ENCODE results near the gene FAM110A. TPM values are rescaled to one million over a fixed set of nuclear protein-coding genes. Genes with fewer than 3 reads are reported as not detected.

FAM110A gene
- total RNA-seq, 2 donors from 2014 or later = 7.0 to 8.2 TPM

DNA sequence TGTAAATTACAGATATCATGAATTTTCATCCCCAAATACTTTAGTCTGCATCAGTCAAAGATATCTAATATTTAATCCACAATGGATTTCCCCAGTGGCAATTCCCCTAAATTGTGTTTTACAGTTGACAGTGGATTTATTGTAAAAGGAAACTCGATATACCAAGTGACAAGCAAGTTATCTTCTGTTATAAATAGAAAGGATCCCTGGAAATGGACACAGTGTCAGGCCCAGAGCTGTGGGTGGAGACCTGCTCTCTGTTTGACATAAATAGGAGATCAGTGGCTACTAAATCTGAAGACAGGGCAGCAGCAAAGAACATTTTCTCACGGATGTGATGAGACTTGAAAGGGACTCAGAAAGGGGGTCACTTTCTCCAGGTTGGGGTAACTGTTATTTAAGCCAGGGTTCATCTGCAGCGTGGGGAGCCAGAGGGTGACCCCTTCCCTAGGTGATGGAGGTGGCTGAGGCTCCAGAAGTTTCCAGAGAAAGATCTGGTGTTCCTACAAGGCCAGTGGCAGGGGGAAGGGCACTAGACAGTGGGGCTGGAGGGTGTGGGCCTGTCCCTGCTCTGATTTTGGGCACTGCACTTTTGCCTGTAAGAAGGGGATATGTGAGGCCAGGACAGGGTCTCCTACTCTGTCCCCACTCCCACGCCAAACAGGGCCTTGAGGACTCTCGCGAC is 12.3 kb upstream of the FAM110A start:
- intact Hi-C loops (cut with DNase I) = no loop called here
- H3K27ac ChIP-seq = no peak overlapping the region
- no peaks in the 10 kb centered on the region for H3K9me3 ChIP-seq
- H3K4me3 ChIP-seq = no peak overlapping the region
- DNase-seq (no peak), ATAC-seq (no peak)
- no peaks in the 10 kb centered on the region for H3K27me3 ChIP-seq
- H3K4me1 ChIP-seq = no peaks in the 10 kb centered on the region
- TF ChIP-seq POLR2A (IDR thresholded peaks at IDR 0.05) = no peak
- TF ChIP-seq, protein P1, sequence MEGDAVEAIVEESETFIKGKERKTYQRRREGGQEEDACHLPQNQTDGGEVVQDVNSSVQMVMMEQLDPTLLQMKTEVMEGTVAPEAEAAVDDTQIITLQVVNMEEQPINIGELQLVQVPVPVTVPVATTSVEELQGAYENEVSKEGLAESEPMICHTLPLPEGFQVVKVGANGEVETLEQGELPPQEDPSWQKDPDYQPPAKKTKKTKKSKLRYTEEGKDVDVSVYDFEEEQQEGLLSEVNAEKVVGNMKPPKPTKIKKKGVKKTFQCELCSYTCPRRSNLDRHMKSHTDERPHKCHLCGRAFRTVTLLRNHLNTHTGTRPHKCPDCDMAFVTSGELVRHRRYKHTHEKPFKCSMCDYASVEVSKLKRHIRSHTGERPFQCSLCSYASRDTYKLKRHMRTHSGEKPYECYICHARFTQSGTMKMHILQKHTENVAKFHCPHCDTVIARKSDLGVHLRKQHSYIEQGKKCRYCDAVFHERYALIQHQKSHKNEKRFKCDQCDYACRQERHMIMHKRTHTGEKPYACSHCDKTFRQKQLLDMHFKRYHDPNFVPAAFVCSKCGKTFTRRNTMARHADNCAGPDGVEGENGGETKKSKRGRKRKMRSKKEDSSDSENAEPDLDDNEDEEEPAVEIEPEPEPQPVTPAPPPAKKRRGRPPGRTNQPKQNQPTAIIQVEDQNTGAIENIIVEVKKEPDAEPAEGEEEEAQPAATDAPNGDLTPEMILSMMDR (IDR thresholded peaks at IDR 0.05) = no peak
- WGBS, 2 donors = 52 to 54% methylated on average over 6 of the region's 6 CpGs
- no peaks in the 10 kb centered on the region for H3K36me3 ChIP-seq (replicated peaks in 1 of 2; ENCODE audit: insufficient read depth in 1 of 2, low read depth in 2 of 2)

DNA sequence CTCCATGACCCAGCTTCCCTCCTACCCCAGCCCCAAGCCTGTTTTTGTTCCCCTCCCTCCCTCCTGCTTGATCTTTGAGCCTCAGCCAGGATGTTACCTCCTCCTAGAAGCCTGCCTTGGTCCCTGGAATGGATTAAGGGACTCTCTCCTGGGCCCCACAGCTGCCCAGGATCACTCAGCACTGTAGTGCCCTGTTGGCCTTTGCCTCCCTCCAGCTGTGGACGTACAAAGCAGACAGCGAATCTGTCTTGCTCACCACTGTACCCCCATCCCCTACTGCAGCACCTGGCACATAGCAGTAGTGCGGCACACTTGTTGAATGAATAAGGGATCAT is 11.8 kb upstream of the FAM110A start:
- Histone ChIP-seq H3K27ac (no peak overlapping the region), H3K27me3 (no peaks in the 10 kb centered on the region), H3K36me3 (replicated peaks in 1 of 2; ENCODE audit: insufficient read depth in 1 of 2, low read depth in 2 of 2) (no peaks in the 10 kb centered on the region), H3K4me1 (no peaks in the 10 kb centered on the region), H3K9me3 (no peaks in the 10 kb centered on the region), H3K4me3 (no peak overlapping the region)
- ATAC-seq = no peak
- TF ChIP-seq, protein P1 (IDR thresholded peaks at IDR 0.05) = no peak
- no peak for TF ChIP-seq POLR2A (IDR thresholded peaks at IDR 0.05)
- intact Hi-C loops (cut with DNase I) = no loop called here
- no peak for DNase-seq
- 86 to 100% methylated on average over 3 of the region's 3 CpGs for WGBS, 2 donors

DNA sequence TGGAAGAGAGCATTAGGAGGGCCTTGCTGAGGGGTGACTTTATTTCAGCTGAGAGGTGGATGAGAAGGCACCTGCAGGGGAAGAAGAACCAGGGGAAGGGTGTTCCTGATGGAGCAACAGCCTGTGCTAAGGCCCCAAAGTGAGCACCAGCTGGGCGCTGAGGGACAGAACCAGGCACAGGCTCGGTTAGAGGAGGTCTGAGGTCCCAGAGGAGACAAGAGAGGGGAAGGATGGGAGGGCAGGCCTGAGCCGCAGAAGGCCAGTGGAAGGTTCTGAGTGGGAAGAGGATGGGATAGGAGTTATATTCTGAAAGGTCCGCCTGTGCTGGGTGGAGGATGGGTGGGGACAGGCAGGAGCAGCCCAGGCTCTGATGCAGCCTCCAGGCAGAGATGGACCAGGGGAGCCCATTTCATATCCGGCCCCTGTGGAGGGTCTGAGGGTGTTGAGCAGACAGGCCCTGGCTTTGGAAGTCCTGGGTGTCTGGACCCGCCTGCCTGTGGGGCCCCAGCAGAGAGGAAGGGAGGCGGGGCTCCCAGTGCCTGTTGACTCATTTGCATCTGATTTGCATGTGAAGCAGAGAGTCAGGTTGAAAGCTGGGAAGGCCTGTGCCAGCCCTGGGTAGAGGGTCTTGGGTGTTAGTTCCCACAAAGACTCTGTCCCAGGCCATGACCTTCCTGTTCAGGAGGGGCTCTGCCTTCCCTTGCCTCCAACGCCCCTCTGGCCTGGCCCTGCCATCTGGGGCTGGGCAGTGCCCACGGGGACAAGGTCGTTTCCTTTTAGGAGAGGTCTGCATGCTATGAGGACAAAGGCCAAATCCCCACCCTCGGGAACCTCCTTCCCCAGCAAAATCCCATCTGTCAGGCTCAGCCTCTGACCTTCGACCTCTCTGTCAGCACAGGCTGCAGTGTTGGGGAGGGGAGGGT is 10.6 kb upstream of the FAM110A start:
- no peak overlapping the region for H3K27ac ChIP-seq
- DNase-seq = no peak
- no peaks in the 10 kb centered on the region for H3K27me3 ChIP-seq
- ATAC-seq = no peak
- no peaks in the 10 kb centered on the region for H3K36me3 ChIP-seq (replicated peaks in 1 of 2; ENCODE audit: insufficient read depth in 1 of 2, low read depth in 2 of 2)
- TF ChIP-seq, protein P1 (IDR thresholded peaks at IDR 0.05) = no peak
- no peak for TF ChIP-seq POLR2A (IDR thresholded peaks at IDR 0.05)
- no peaks in the 10 kb centered on the region for H3K4me1 ChIP-seq
- 69 to 89% methylated on average over 7 to 12 of the region's 12 CpGs for WGBS, 2 donors
- intact Hi-C loops (cut with DNase I) = no loop called here
- H3K4me3 ChIP-seq = no peak overlapping the region
- no peaks in the 10 kb centered on the region for H3K9me3 ChIP-seq

DNA sequence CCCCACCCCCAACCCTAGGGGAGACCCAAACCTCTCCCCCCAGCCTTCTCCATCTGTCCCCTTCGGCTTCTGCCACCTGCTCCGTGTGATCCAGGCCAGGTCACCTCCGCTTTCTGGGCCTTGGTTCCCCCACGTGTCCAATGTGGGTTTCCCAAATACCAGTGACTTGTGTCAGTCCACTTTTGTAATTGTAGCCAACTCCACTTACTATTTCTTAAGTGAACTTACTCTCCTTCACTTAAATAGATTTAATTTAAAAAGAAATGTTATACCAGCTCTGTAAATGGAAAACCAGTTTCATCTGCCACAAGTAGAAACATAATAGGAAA is 10.0 kb upstream of the FAM110A start:
- Histone ChIP-seq H3K4me3 (no peak overlapping the region), H3K4me1 (no peaks in the 10 kb centered on the region), H3K27ac (no peak overlapping the region), H3K36me3 (replicated peaks in 1 of 2; ENCODE audit: insufficient read depth in 1 of 2, low read depth in 2 of 2) (no peaks in the 10 kb centered on the region), H3K27me3 (no peaks in the 10 kb centered on the region), H3K9me3 (no peaks in the 10 kb centered on the region)
- TF ChIP-seq POLR2A (IDR thresholded peaks at IDR 0.05) = no peak
- TF ChIP-seq, protein P1 (IDR thresholded peaks at IDR 0.05) = no peak
- ATAC-seq = no peak
- WGBS, 2 donors = 83 to 97% methylated on average over 4 of the region's 4 CpGs
- intact Hi-C loops (cut with DNase I) = no loop called here
- DNase-seq = no peak

All from body of pancreas (tissue), 4 donors.